Measurements from ENCODE around the gene LHCGR.

The LHCGR gene

DNA sequence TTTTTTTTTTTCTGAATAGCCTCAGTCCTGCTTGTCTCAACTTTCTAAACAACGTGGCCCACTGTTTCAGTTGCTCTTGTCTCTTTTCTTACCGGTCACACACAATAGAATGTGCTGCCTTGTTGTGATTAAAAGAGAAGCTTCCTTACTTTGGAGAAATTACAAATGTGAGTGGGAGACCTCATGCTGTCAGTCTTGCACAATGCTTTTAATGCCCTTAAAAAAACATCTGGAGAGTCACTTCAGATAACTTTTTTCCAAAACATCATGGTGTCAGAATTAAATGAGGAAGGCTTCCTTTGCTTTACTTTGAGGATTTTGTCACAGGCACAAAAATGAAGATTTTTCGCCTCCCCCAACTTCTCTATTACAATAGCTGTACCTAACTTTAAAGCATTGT, 37.7 kb downstream of the LHCGR start:
- H3K36me3 ChIP-seq, result no peaks in the 10 kb centered on the region
- no peaks in the 10 kb centered on the region for H3K4me1 ChIP-seq (ENCODE audit: control insufficient read depth in 1 of 2, insufficient read depth in 1 of 2, low read depth in 1 of 2, low read length in 1 of 2)
- no peak overlapping the region for H3K4me3 ChIP-seq (ENCODE audit: low read depth in 1 of 2, low read length in 1 of 2)
- TF ChIP-seq, protein P1, sequence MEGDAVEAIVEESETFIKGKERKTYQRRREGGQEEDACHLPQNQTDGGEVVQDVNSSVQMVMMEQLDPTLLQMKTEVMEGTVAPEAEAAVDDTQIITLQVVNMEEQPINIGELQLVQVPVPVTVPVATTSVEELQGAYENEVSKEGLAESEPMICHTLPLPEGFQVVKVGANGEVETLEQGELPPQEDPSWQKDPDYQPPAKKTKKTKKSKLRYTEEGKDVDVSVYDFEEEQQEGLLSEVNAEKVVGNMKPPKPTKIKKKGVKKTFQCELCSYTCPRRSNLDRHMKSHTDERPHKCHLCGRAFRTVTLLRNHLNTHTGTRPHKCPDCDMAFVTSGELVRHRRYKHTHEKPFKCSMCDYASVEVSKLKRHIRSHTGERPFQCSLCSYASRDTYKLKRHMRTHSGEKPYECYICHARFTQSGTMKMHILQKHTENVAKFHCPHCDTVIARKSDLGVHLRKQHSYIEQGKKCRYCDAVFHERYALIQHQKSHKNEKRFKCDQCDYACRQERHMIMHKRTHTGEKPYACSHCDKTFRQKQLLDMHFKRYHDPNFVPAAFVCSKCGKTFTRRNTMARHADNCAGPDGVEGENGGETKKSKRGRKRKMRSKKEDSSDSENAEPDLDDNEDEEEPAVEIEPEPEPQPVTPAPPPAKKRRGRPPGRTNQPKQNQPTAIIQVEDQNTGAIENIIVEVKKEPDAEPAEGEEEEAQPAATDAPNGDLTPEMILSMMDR (IDR thresholded peaks at IDR 0.05), result no peak
- no peaks in the 10 kb centered on the region for H3K9me3 ChIP-seq
- H3K27me3 ChIP-seq, result no peaks in the 10 kb centered on the region
- no peak overlapping the region for H3K27ac ChIP-seq

DNA sequence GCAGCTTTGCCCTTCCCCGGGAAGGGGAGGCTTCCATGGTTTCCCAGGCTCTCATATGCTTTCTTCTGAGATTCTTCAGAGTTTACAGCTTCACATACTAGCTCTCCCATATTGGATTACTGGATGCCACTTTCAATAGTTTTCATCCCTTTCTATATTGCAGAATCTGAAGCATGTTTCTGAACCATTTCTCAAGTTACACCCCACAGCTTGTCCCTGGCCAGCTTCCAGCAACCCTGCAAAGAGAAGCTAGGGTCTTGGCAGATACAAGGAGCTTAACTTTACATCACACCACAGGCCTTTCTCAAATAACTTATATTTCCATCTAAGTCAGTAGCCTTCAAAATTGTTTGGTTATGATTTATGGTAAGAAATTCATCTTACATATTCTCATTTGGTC, 39.6 kb downstream of the LHCGR start:
- no peak overlapping the region for H3K4me3 ChIP-seq (ENCODE audit: low read depth in 1 of 2, low read length in 1 of 2)
- no peaks in the 10 kb centered on the region for H3K27me3 ChIP-seq
- TF ChIP-seq, protein P1 (IDR thresholded peaks at IDR 0.05), result no peak
- no peak overlapping the region for H3K27ac ChIP-seq
- no peaks in the 10 kb centered on the region for H3K36me3 ChIP-seq
- H3K4me1 ChIP-seq (ENCODE audit: control insufficient read depth in 1 of 2, insufficient read depth in 1 of 2, low read depth in 1 of 2, low read length in 1 of 2), result no peaks in the 10 kb centered on the region
- H3K9me3 ChIP-seq, result no peaks in the 10 kb centered on the region

DNA sequence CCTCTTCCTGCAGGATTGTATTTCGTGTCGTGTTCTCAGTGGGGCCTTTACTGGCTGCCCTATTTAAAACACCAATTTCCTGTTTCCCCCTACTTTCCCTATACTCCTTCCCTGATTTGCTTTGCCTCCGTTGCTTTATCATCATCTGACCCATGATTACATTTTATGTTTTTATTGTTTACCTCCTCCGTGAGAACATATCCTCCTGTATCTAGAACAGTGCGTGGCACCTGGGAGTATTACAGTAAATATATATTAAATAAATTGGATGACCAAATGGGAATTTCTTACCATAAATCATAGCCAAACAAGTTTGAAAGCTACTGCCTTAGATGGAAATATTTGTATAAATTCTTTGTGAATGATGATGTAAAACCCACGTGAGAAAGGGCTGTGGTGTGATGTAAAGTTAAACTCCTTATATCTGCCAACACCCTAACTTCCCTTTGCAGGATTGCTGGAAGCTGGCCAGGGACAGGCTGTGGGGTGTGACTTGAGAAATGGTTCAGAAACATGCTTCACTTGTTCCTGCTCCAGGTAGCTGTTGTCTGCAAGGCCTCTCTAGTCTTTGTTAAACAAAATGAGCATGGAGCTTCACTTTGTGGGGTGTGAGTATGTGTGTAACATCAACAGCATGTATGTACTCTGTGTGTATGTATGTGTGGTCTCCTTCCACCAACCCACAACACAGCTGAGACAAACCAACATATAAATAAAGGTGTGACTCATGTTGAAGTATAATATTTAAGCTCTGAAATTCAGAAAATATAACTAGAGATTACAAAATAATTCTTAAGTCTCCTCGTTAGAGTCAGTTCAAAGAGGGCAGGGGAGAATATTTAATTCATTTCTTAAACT, 40.3 kb downstream of the LHCGR start:
- Histone ChIP-seq H3K4me3 (ENCODE audit: low read depth in 1 of 2, low read length in 1 of 2) (no peak overlapping the region), H3K27me3 (no peaks in the 10 kb centered on the region), H3K36me3 (no peaks in the 10 kb centered on the region), H3K4me1 (ENCODE audit: control insufficient read depth in 1 of 2, insufficient read depth in 1 of 2, low read depth in 1 of 2, low read length in 1 of 2) (no peaks in the 10 kb centered on the region), H3K27ac (no peak overlapping the region), H3K9me3 (no peaks in the 10 kb centered on the region)
- TF ChIP-seq, protein P1 (IDR thresholded peaks at IDR 0.05), result no peak

DNA sequence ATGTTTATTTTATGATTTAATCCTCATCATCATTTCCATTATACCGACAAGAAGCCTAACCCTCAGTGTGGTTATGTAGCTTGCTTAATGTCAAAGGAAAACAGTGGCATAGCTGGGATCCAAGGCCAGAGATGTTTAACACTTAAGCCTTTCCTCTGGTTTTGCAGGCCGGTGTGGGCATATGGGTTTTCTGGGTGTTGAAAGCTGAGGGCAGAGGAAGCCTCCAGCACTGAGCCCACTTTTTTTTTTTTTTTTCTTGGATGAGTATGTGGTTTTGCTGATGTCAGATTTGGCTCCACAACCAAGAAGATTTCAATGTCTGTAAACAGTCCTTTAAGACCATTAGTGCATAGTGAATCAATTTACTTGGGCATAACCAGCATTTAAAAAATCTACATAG, 41.3 kb downstream of the LHCGR start:
- H3K4me3 ChIP-seq (ENCODE audit: low read depth in 1 of 2, low read length in 1 of 2), result no peak overlapping the region
- H3K36me3 ChIP-seq, result no peaks in the 10 kb centered on the region
- no peaks in the 10 kb centered on the region for H3K9me3 ChIP-seq
- no peak overlapping the region for H3K27ac ChIP-seq
- no peaks in the 10 kb centered on the region for H3K27me3 ChIP-seq
- no peaks in the 10 kb centered on the region for H3K4me1 ChIP-seq (ENCODE audit: control insufficient read depth in 1 of 2, insufficient read depth in 1 of 2, low read depth in 1 of 2, low read length in 1 of 2)
- TF ChIP-seq, protein P1 (IDR thresholded peaks at IDR 0.05), result no peak

DNA sequence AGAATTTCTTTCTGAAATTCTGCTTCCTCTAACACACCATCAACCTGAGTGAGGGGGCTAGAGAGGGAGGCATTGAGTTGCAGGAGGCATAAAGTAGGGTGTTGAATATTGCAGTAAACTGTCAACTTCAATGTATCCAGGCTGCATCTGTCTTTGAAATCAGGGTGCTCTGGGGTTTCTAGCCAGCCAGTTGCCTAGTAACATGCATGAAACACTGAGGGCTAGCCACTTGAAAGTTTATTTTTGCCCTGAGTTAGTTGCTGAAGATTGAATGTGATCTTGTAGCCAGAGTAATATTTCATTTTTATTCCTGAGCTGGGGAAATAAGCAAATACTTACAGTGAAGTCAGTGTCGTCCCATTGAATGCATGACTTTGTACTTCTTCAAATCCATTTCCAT, 41.9 kb downstream of the LHCGR start:
- no peaks in the 10 kb centered on the region for H3K9me3 ChIP-seq
- TF ChIP-seq, protein P1 (IDR thresholded peaks at IDR 0.05), result no peak
- H3K4me1 ChIP-seq (ENCODE audit: control insufficient read depth in 1 of 2, insufficient read depth in 1 of 2, low read depth in 1 of 2, low read length in 1 of 2), result no peaks in the 10 kb centered on the region
- no peaks in the 10 kb centered on the region for H3K27me3 ChIP-seq
- no peaks in the 10 kb centered on the region for H3K36me3 ChIP-seq
- H3K27ac ChIP-seq, result no peak overlapping the region
- H3K4me3 ChIP-seq (ENCODE audit: low read depth in 1 of 2, low read length in 1 of 2), result no peak overlapping the region
